LNCAP (cell line): ENCODE data around the gene EXD3.

ENCODE experiments used
- TF ChIP-seq, protein P1 (sequence below): fragments of 450-650 bp; IDR thresholded peaks from 2 replicates; pipeline ENCODE4 v1.5.1; 2017; ENCODE audit warnings: mild to moderate bottlenecking

The EXD3 gene

DNA sequence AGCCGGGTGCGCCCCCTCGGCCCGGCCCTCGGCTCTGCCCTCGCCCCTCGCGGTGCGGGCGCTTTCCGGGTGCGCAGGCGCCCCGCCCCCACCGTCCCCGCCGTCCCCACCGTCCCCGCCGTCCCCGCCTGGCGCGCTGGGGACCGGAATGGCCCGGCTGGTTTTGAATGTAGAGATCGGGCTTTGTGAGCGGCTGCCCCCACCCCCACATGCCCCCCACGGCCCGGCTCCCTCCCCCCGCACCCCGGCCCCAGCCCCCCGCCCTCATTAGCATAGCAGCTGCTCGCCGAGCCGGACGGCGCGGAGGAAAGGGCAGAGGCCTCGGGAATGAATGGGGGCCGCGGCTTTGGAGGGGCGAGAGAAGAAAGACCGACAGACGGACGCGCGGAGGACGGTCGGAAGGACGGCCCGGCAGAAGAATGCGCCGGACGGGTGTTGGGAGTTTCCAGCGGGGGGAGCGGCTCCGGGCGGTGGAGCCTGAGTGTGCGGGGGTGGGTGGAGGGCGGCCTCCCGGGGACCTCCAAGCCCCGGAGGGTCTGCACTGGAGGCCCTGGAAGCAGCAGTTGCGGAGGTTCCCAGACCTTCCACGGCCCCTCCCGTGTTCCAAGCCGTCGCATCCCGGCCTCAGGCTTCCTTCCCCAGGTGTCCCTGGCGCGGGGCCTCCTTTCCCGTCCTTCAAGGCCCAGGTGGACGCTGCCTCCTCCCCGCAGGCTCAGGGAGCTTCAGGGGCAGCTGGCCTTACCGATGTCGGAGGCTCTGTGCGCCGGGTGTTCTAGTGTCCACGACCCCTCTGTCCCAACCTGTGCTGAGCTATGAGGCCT is 126.9 kb downstream of the EXD3 start:
- TF ChIP-seq, protein P1, sequence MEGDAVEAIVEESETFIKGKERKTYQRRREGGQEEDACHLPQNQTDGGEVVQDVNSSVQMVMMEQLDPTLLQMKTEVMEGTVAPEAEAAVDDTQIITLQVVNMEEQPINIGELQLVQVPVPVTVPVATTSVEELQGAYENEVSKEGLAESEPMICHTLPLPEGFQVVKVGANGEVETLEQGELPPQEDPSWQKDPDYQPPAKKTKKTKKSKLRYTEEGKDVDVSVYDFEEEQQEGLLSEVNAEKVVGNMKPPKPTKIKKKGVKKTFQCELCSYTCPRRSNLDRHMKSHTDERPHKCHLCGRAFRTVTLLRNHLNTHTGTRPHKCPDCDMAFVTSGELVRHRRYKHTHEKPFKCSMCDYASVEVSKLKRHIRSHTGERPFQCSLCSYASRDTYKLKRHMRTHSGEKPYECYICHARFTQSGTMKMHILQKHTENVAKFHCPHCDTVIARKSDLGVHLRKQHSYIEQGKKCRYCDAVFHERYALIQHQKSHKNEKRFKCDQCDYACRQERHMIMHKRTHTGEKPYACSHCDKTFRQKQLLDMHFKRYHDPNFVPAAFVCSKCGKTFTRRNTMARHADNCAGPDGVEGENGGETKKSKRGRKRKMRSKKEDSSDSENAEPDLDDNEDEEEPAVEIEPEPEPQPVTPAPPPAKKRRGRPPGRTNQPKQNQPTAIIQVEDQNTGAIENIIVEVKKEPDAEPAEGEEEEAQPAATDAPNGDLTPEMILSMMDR: no peak

DNA sequence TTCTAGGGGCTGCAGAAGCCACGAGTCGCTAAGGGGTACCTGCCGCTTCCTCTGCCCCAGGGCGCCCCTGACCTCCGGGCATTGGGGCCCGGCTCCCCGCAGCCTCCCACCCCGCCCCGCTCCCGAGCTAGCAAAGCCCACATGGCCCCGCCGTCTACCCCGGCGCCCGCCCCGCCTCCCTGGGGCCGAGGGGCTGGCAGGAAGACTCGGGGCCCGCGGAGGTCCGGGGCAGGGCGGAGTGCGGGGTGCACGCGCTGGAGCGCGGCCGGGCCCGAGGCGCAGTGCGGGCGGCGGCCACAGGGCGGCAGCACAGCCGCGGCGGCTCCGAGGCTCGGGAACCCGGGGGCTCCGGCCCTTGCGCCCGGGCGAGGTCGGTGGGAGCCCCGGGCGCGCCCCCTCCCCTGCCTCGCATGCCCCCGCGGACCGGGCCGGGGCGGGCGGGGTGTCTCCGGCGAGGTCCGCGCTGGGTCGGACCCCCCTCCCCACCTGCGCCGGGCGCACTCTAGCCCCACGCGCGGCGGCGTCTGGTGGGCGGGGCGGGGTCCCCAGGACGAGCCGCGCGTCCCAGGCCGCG is 127.6 kb downstream of the EXD3 start:
- TF ChIP-seq, protein P1: peak; percentile 86

DNA sequence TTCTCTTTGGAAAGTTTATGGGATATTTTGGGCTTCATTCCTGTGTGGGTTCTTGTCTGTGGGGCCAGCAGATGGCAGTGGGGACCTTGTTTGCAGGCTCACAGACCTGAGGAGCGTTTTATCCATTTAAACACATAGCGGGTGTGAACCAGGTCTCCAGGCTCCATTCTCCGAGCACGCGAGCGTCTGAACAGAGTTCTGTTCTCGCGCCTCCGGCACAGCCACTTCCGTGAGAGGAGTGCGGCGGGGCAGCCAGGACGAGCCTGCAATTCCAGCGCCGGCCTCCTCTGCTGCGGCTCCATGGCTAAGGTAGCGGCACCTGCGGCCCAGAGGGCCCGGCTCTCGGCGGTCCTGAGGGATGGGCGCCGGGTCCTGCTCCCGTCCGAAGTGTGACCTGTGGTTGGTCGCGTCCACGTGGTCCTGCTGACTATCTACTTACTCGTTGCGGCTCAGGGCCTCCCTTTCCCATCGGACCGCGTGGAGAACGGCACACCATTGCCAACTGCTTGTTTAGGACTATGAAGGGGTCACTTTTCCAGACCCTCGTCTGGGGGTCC is 128.2 kb downstream of the EXD3 start:
- TF ChIP-seq, protein P1: no peak

DNA sequence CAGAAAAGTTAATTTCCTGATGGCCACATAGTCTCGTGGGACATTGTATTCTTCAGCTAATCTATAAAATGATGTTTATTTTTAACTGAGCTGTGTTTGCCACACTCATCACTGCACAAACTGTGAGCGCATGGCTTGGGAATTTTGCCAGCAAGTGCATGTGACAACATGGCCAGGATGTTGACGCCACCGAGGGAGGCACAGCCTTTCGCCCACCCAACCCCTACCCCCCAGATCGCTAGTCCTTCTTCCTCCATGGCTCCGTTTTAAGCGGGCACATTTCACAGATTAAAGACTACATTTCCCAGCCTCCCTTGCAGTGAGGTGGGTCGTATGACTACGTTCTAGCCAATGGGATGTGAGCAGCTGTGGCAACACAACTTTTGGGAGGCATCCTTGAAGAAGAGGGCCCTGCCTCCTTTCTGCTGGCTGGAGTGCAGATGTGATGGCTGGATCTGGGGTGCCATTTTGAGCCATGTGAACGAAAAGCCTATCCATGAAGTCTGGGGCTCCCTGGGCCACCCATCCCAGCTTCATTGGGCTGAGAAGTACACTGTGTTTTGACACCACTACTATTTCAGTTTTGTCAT is 128.8 kb downstream of the EXD3 start:
- TF ChIP-seq, protein P1: no peak

DNA sequence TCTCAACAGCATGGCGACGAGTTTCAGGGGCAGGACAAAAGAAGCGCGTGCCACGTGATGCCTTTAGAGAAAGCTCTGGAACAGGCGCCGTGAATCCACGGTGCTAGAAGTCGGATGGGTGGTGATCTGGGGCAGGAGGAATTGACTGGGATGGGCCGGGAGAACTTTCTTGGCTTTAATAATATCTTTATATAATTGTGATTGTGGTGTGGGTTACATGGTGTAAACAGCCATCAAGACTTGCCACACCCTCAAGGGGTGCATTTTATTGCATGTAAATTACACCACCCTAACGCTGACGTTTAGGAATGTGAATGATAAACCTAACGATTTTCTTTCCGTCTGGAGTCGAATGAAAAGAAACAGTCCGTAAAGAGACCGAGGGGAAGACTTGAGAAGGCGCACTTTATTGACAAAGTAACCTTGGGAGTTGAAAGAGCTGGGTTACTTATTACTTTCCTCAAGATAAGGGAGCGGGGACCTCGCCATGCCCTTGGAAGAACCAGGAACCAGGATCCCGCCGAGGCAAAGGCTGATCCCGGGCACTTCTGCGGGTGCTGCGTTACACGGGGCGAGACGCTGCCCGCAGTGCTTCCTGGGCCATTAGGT is 129.4 kb downstream of the EXD3 start:
- TF ChIP-seq, protein P1: no peak

DNA sequence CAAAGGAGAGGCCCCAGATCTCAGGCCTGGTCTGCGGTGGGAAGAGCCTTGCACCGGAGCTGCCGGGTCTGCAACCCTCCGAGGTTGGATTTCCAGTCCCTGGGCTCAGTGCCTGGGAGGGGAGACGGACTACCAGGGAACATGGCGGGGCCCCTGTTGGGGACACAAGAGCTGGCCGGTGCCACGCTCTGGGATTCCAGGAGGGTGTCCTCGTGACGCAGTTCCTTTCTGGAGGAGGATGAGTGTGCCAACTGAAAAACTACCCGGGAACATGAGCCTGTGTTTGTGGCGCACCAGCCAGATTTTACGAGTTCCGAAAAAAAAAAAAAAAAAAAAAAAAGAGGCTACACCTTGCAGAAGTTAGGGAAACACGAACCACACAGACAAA is 129.9 kb downstream of the EXD3 start:
- TF ChIP-seq, protein P1: no peak

DNA sequence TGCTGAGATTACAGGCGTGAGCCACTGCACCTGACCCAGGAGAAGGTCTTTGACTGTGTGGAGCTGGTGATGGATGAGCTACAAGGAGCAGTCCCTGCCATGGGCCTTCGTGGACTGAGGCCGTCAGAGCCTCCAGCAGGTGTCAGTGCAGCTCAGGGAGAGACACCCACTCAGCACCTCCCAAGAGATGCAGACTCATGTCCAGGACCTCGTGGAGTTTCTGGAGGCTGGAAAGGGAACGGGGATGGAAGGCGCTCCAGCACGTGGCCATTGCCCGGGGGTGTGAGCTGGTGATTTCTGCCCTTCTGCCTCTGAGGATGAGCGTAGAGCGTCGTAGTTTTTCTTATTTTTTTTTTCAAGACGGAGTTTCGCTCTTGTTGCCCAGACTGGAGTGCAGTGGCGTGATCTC is 136.0 kb downstream of the EXD3 start:
- TF ChIP-seq, protein P1: peak; percentile 73
